Neural progenitor cell (in vitro differentiated cells): ENCODE measurements around the gene SAMD10.

ENCODE experiments used
- CTCF ChIP-seq: fragments of 200-600 bp; sonication (generic); IDR thresholded peaks from 2 replicates; pipeline ENCODE4 v1.5.1; 2017; ENCODE audit warnings: antibody characterized with exemption, mild to moderate bottlenecking
- EZH2 ChIP-seq: fragments of 200-600 bp; sonication (generic); IDR thresholded peaks from 2 replicates; pipeline ENCODE4 v1.6.1; 2017; ENCODE audit warnings: antibody characterized with exemption, mild to moderate bottlenecking, moderate library complexity

- TF ChIP-seq CTCF (no peak), EZH2 (no peak)
These were observed 1.6 kb downstream of the SAMD10 start for GRCh38 chr20:63977739-63978276.
